Measurements from ENCODE around the gene DCLK2.

DCLK2 gene

GRCh38 chr4:150237110-150237872 is 159.0 kb downstream of the DCLK2 start:
- DNase-seq (ENCODE audit: low read depth) = peak; percentile 91
- TF ChIP-seq, protein P1, sequence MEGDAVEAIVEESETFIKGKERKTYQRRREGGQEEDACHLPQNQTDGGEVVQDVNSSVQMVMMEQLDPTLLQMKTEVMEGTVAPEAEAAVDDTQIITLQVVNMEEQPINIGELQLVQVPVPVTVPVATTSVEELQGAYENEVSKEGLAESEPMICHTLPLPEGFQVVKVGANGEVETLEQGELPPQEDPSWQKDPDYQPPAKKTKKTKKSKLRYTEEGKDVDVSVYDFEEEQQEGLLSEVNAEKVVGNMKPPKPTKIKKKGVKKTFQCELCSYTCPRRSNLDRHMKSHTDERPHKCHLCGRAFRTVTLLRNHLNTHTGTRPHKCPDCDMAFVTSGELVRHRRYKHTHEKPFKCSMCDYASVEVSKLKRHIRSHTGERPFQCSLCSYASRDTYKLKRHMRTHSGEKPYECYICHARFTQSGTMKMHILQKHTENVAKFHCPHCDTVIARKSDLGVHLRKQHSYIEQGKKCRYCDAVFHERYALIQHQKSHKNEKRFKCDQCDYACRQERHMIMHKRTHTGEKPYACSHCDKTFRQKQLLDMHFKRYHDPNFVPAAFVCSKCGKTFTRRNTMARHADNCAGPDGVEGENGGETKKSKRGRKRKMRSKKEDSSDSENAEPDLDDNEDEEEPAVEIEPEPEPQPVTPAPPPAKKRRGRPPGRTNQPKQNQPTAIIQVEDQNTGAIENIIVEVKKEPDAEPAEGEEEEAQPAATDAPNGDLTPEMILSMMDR (conservative IDR thresholded peaks at IDR 0.05; ENCODE audit: low read depth, low read length) = no peak
- peak overlapping the region; percentile 10 for H3K4me3 ChIP-seq (ENCODE audit: low read length)

- TF ChIP-seq, protein P1 (conservative IDR thresholded peaks at IDR 0.05; ENCODE audit: low read depth, low read length) = no peak
- no peak for DNase-seq (ENCODE audit: low read depth)
- H3K4me3 ChIP-seq (ENCODE audit: low read length) = no peak overlapping the region
Measured at GRCh38 chr4:150238591-150238990, 160.3 kb downstream of the DCLK2 start.

- DNase-seq (ENCODE audit: low read depth) = no peak
Measured at GRCh38 chr4:150240011-150240410, 161.8 kb downstream of the DCLK2 start.

GRCh38 chr4:150242820-150243458 is 164.7 kb downstream of the DCLK2 start:
- TF ChIP-seq, protein P1 (conservative IDR thresholded peaks at IDR 0.05; ENCODE audit: low read depth, low read length) = peak; percentile 93
- no peak overlapping the region for H3K4me3 ChIP-seq (ENCODE audit: low read length)
- no peak for DNase-seq (ENCODE audit: low read depth)

More at GRCh38 chr4:150240011-150240410, 161.8 kb downstream of the DCLK2 start:
- TF ChIP-seq, protein P1 (conservative IDR thresholded peaks at IDR 0.05; ENCODE audit: low read depth, low read length) = no peak
- H3K4me3 ChIP-seq (ENCODE audit: low read length) = no peak overlapping the region

- TF ChIP-seq, protein P1 (conservative IDR thresholded peaks at IDR 0.05; ENCODE audit: low read depth, low read length) = no peak
- DNase-seq (ENCODE audit: low read depth) = no peak
- no peak overlapping the region for H3K4me3 ChIP-seq (ENCODE audit: low read length)
Measured at GRCh38 chr4:150243932-150244331, 165.7 kb downstream of the DCLK2 start.

DNA sequence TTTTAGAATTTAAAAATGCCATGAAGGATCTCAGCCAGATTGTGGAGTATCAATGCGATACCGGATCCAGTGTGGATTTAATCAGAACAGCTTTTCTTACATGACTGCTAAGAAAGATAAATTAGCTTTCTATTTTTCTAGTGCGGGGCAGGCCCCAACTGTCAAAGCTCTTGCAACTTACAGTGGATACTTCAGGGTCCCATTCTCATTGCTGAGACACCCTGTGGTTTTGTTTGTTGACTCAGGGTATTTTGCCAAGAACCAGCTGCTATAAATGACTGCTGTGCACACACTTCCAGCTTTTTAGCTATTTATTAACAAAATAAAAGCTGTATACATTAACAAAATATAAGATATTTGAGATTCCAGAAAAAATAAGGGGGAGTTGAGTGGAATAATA is 166.4 kb downstream of the DCLK2 start:
- TF ChIP-seq, protein P1 (conservative IDR thresholded peaks at IDR 0.05; ENCODE audit: low read depth, low read length) = no peak
- no peak for DNase-seq (ENCODE audit: low read depth)

DNA sequence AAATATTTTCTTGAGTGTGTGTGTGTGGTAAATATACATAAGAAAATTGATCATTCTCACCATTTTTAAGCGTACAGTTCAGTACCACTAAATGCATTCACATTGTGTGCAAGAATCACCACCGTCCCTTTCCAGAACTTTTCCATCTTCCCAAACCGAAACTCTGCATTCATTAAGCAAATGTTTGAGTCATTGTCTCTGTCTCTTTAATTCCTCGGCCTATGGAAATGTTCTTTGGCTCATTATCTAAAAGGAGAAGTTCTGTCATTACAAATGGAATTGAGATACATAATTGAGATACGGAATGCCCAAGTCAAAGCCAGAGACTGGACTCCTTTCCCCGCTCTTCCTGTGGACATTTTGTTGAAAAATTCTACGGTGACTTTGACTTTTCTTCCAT is 168.9 kb downstream of the DCLK2 start:
- no peak for DNase-seq (ENCODE audit: low read depth)
- no peak overlapping the region for H3K4me3 ChIP-seq (ENCODE audit: low read length)
- TF ChIP-seq, protein P1 (conservative IDR thresholded peaks at IDR 0.05; ENCODE audit: low read depth, low read length) = no peak

More for the DNA sequence above, 166.4 kb downstream of the DCLK2 start:
- no peak overlapping the region for H3K4me3 ChIP-seq (ENCODE audit: low read length)

Measured in retinal pigment epithelial cell (primary cell).